Endothelial cell of umbilical vein (primary cell): ENCODE results near the gene MYOF. TPM values are rescaled to one million over a fixed set of nuclear protein-coding genes. Genes with fewer than 3 reads are reported as not detected.

Experiments
- BruUV-seq: library from RNA; stranded (reverse); fragments of 400-500 nt; replicated peaks from 2 replicates; lab custom pipeline; 2021; lab: Mats Ljungman, UMichigan
- CTCF ChIA-PET: fragments of 300-600, 350-600 bp; sonication (Branson Sonifier 250); formaldehyde crosslinking; loops from one replicate; lab custom pipeline; 2021; ENCODE audit warnings: antibody characterized with exemption, inconsistent platforms; lab: Charles Lee
- POLR2A ChIA-PET: fragments of 300-600, 350-600 bp; sonication (Branson Sonifier 250); formaldehyde crosslinking; loops from one replicate; lab custom pipeline; 2021; ENCODE audit warnings: antibody characterized with exemption, inconsistent platforms; lab: Charles Lee
- DNase-seq: peaks from one replicate; pipeline ENCODE4 v3.0.0-alpha.2; 2011; ENCODE audit warnings: low read depth, low spot score
- FAIRE-seq: peaks from 2 replicates; lab custom pipeline; 2011; peaks lifted over from hg19 to GRCh38; lab: Jason Lieb, UNC
- H2AFZ ChIP-seq: 2 replicates; pipeline ENCODE4 v1.6.0; 2012; ENCODE audit warnings: low read depth, low read length, control low read depth, inconsistent platforms
- H3K27ac ChIP-seq: 2 replicates; pipeline ENCODE4 v1.5.1; 2011; ENCODE audit warnings: low read depth, mild to moderate bottlenecking, control low read depth, low read length, moderate library complexity; ENCODE audit not compliant: insufficient read depth
- H3K27me3 ChIP-seq, 2 experiments: 2 replicates each; pipeline versions ENCODE4 v1.6.0 to v1.6.1; 2011; ENCODE audit warnings: low read length in 2 of 2, mixed read lengths in 1 of 2; ENCODE audit not compliant: control insufficient read depth in 2 of 2, insufficient read depth in 2 of 2
- H3K36me3 ChIP-seq, 2 experiments: 2 replicates in 1 of 2; 3 replicates in 1 of 2; pipeline ENCODE4 v1.5.1; 2011; ENCODE audit warnings: low read length in 2 of 2, mild to moderate bottlenecking in 1 of 2, moderate library complexity in 1 of 2; ENCODE audit not compliant: control insufficient read depth in 2 of 2, insufficient read depth in 2 of 2; ENCODE audit errors: extremely low read depth in 1 of 2
- H3K4me1 ChIP-seq: 3 replicates; pipeline ENCODE4 v1.5.1; 2011; ENCODE audit warnings: mild to moderate bottlenecking, low read length; ENCODE audit not compliant: control insufficient read depth, insufficient read depth; ENCODE audit errors: extremely low read depth
- H3K4me2 ChIP-seq: 2 replicates; pipeline ENCODE4 v1.6.1; 2011; ENCODE audit warnings: low read length, control low read depth, mixed read lengths; ENCODE audit not compliant: insufficient read depth
- H3K4me3 ChIP-seq, 3 experiments: fragments of 200-600 bp in 1 of 3; sonication (generic), shearing (Covaris generic) in 1 of 3; replicated peaks in 1 of 3; 2 replicates each; pipeline ENCODE4 v1.5.1; 2011 to 2016; ENCODE audit warnings: control low read depth in 3 of 3, low read length in 3 of 3, mild to moderate bottlenecking in 2 of 3, inconsistent platforms in 1 of 3, low read depth in 1 of 3, moderate library complexity in 1 of 3; ENCODE audit not compliant: insufficient read depth in 1 of 3
- H3K79me2 ChIP-seq: 2 replicates; pipeline ENCODE4 v1.6.0; 2012; ENCODE audit warnings: low read length, inconsistent platforms; ENCODE audit not compliant: control insufficient read depth, insufficient read depth
- H3K9ac ChIP-seq: replicated peaks from 2 replicates; pipeline ENCODE3; 2011; ENCODE audit warnings: low read length, control low read depth; ENCODE audit not compliant: insufficient read depth; ENCODE audit errors: extremely low read depth
- H3K9me1 ChIP-seq: replicated peaks from 3 replicates; pipeline ENCODE4 v1.6.0; 2011; ENCODE audit warnings: mild to moderate bottlenecking, low read length; ENCODE audit not compliant: control insufficient read depth, insufficient read depth; ENCODE audit errors: extremely low read depth
- H3K9me3 ChIP-seq: replicated peaks from 2 replicates; pipeline ENCODE4 v1.5.1; 2012; ENCODE audit warnings: low read length, inconsistent platforms; ENCODE audit not compliant: control insufficient read depth, insufficient read depth
- H4K20me1 ChIP-seq: replicated peaks from 2 replicates; pipeline ENCODE3; 2011; ENCODE audit warnings: mild to moderate bottlenecking, low read length; ENCODE audit not compliant: control insufficient read depth, insufficient read depth; ENCODE audit errors: extremely low read depth
- CTCF ChIP-seq, 2 donors: IDR thresholded peaks; 1 replicate in 1 of 2; 2 replicates in 1 of 2; pipeline ENCODE4 v1.5.1; 2011; ENCODE audit warnings: low read length in 2 of 2, mild to moderate bottlenecking in 2 of 2, moderate library complexity in 2 of 2, control low read depth in 1 of 2, inconsistent platforms in 1 of 2, low read depth in 1 of 2; ENCODE audit not compliant: insufficient read depth in 1 of 2; ENCODE audit errors: extremely low read depth in 1 of 2
- EZH2 ChIP-seq: IDR thresholded peaks from 2 replicates; pipeline ENCODE4 v1.6.1; 2012; ENCODE audit warnings: borderline replicate concordance, low read depth, mild to moderate bottlenecking, moderate library complexity, low read length, inconsistent platforms; ENCODE audit not compliant: severe bottlenecking
- FOS ChIP-seq: IDR thresholded peaks from 2 replicates; pipeline ENCODE4 v1.6.1; 2011; ENCODE audit warnings: mild to moderate bottlenecking, low read length, moderate library complexity, borderline replicate concordance; ENCODE audit not compliant: insufficient read depth
- GATA2 ChIP-seq: IDR thresholded peaks from 2 replicates; pipeline ENCODE4 v1.7.0; 2011; ENCODE audit warnings: low read depth, mild to moderate bottlenecking, moderate library complexity, mixed read lengths, low read length; ENCODE audit not compliant: insufficient read length, insufficient read depth
- JUN ChIP-seq: IDR thresholded peaks from 2 replicates; pipeline ENCODE4 v1.6.1; 2011; ENCODE audit warnings: borderline replicate concordance, low read depth; ENCODE audit not compliant: insufficient read length, insufficient read depth
- MAX ChIP-seq: IDR thresholded peaks from 2 replicates; pipeline ENCODE4 v1.6.1; 2011; ENCODE audit not compliant: insufficient read depth, insufficient read length
- MYC ChIP-seq: IDR thresholded peaks from one replicate; pipeline ENCODE4 v1.6.1; 2011; ENCODE audit warnings: mild to moderate bottlenecking, low read depth, low read length
- POLR2A ChIP-seq: IDR thresholded peaks from 2 replicates; pipeline ENCODE4 v1.6.1; 2012; ENCODE audit warnings: low read depth, mild to moderate bottlenecking, control low read depth, low read length
- POLR2AphosphoS5 ChIP-seq: IDR thresholded peaks from 2 replicates; pipeline ENCODE4 v1.6.1; 2012; ENCODE audit warnings: low read depth, mild to moderate bottlenecking, control low read depth, low read length, moderate library complexity; ENCODE audit not compliant: insufficient read depth
- dilution Hi-C: fragments of 300-500 bp; cut with MboI; formaldehyde crosslinking; loops from one replicate; pipeline ENCODE4 v1.15.0; 2019; ENCODE audit warnings: low sequenced_read_pairs; ENCODE audit not compliant: extremely low pct_ligation_motif_present
- intact Hi-C: fragments of 100-400 bp; cut with micrococcal nuclease; formaldehyde crosslinking; loops from one replicate; pipeline ENCODE4 v1.10.0; 2022
- polyA plus RNA-seq, 4 experiments: library from polyadenylated mRNA; depleted of rRNA in 3 of 4; stranded (reverse) in 3 of 4; unstranded in 1 of 4; fragments of >200 nt; gene quantifications; 2 replicates each; pipeline versions ENCODE4 v1.2.1 to v1.2.3, GENCODE V29; 2011 to 2012; ENCODE audit warnings: missing spikeins in 1 of 4
- total RNA-seq: library from RNA; stranded (reverse); gene quantifications from 2 replicates; pipeline ENCODE4 v1.2.3, GENCODE V29; 2021

MYOF gene
- total and polyA plus RNA-seq, 2 donors (not counting 3 experiments of a cell fraction or from before 2014, with no cell fraction given): 98.4 to 379 TPM

GRCh38 chr10:93383562-93383981 lies 98.6 kb downstream of the MYOF start:
- CTCF ChIA-PET: interaction anchor here (2.3 kb wide), 1 partner anchor 99 kb away, joined by 19 read pairs; the partner anchor contains the start of gene MYOF
- BruUV-seq: no TSS peak

More at GRCh38 chr10:93383562-93383981, 98.6 kb downstream of the MYOF start:
- H3K27ac ChIP-seq: peak overlapping the region; percentile 49
- POLR2A ChIA-PET: no interaction called here
- dilution Hi-C loops (no loop called here), intact Hi-C loops (no loop called here)
- peaks cover 31 to 45% of the 10 kb centered on the region in 2 experiments for H3K36me3 ChIP-seq
- no peaks in the 10 kb centered on the region for H3K27me3 ChIP-seq
- H3K9ac ChIP-seq: no peak overlapping the region
- no peak overlapping the region for H2AFZ ChIP-seq
- no peak for DNase-seq
- no peaks in the 10 kb centered on the region for H3K9me3 ChIP-seq
- H3K4me2 ChIP-seq: no peak overlapping the region
- peak; percentile 40 for FAIRE-seq
- no peak for TF ChIP-seq CTCF (IDR thresholded peaks at IDR 0.05; ENCODE audit: extremely low read depth in 1 of 2, insufficient read depth in 1 of 2, low read depth in 1 of 2, low read length in 2 of 2)
- no peak for TF ChIP-seq POLR2A
- TF ChIP-seq MAX: no peak
- no peak for TF ChIP-seq GATA2
- TF ChIP-seq EZH2: no peak
- TF ChIP-seq POLR2AphosphoS5: no peak
- no peak for TF ChIP-seq FOS
- no peak for TF ChIP-seq MYC
- TF ChIP-seq JUN: no peak
- no peaks in the 10 kb centered on the region for H4K20me1 ChIP-seq
- peaks cover 45% of the 10 kb centered on the region for H3K4me1 ChIP-seq
- H3K4me3 ChIP-seq: no peak overlapping the region
- H3K9me1 ChIP-seq: no peaks in the 10 kb centered on the region
- peaks cover 4% of the 10 kb centered on the region for H3K79me2 ChIP-seq
